Measurements from ENCODE around the gene RALGPS1.

RALGPS1 gene

DNA sequence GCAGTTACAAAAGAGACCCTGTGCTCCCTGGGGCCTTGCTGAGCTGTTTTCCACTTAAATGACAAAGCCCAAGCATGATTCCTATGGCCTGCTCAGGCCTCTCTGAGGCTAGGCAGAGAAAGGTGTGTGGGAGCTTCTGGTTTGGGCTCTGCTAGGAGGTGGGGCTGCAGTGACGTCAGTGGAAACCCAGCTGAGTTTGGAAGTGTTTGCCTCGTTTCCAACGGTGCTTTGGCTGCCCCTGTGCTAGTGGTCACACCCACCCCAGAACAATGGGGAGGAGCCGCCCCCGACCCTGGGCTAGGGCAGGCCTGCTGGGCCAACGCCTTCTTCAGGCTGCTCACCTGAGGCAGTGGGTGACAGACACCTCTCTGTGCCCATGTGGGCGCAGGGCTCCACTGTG lies 197.5 kb downstream of the RALGPS1 start:
- Histone ChIP-seq H3K36me3 (ENCODE audit: insufficient read depth, low read length) (no peaks in the 10 kb centered on the region), H3K4me1 (ENCODE audit: control insufficient read depth, insufficient read depth, low read length) (peaks cover 16% of the 10 kb centered on the region), H3K27me3 (ENCODE audit: control insufficient read depth, insufficient read depth, low read length) (no peaks in the 10 kb centered on the region), H3K9ac (ENCODE audit: low read depth, low read length) (no peak overlapping the region), H3K4me2 (ENCODE audit: low read length) (no peak overlapping the region), H3K4me3 (ENCODE audit: low read length) (no peak overlapping the region), H3K9me3 (replicated peaks; ENCODE audit: low read length) (no peaks in the 10 kb centered on the region)

DNA sequence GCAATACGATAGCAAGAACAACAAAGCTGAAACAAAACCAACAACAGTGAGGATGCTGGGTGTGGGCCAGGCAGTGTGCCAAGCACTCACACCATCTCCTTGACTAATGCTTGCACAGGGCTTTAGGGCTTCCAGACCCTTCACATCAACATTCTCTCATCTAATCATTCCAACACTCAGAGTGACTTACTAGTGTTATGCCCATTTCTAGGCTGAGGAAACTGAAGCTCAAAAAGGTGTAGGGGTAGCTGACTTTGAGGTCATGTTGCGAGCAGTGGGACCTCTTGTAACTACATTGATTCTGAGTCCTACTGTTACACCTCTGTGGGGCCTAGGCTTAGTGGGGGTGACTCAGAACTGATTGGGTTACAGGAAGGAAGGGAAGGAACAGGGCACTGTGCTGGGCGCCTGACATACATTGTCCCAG lies 198.2 kb downstream of the RALGPS1 start:
- Histone ChIP-seq H3K27me3 (ENCODE audit: control insufficient read depth, insufficient read depth, low read length) (no peaks in the 10 kb centered on the region), H3K9me3 (replicated peaks; ENCODE audit: low read length) (no peaks in the 10 kb centered on the region), H3K9ac (ENCODE audit: low read depth, low read length) (no peak overlapping the region), H3K4me1 (ENCODE audit: control insufficient read depth, insufficient read depth, low read length) (peaks cover 20% of the 10 kb centered on the region), H3K36me3 (ENCODE audit: insufficient read depth, low read length) (no peaks in the 10 kb centered on the region), H3K4me3 (ENCODE audit: low read length) (no peak overlapping the region), H3K4me2 (ENCODE audit: low read length) (no peak overlapping the region)

DNA sequence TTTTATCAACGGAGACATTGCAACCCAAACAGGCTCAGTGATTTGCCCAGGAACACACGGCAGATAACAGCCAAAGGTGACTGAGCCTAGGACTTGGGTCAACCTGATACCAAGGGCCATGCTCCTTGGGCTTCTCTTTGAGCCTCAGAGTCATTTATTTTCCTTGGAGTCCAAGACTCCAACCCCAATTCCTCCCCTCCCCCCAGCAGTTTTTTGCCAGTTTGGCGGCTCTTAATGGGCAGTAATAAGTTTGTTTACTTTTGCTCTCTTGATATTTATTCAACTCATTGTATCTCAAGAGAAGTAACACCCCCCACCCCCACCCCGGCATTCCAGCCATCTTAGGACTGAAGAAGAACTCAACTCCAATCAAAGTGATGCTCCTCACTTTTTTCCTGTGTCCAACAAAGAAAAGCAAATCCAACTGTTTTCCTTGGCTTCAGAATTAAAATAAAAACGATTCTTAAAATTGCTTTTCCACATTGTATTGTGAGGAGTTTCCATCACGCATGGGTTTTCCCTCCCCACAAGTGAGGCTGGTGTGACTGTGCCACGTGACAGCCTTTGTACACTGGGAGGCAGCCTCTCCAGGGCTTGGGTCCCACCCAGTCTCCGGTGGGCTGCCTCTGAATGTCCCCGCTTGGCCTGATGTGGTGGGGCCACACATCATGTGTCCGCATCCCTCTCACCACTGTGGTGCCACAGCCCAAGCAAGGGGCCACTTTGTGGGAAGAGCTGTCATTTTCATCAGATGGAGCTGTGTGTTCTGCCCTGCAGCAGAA lies 198.8 kb downstream of the RALGPS1 start:
- H3K36me3 ChIP-seq (ENCODE audit: insufficient read depth, low read length): no peaks in the 10 kb centered on the region
- no peak overlapping the region for H3K4me3 ChIP-seq (ENCODE audit: low read length)
- H3K27me3 ChIP-seq (ENCODE audit: control insufficient read depth, insufficient read depth, low read length): no peaks in the 10 kb centered on the region
- H3K9ac ChIP-seq (ENCODE audit: low read depth, low read length): no peak overlapping the region
- H3K4me1 ChIP-seq (ENCODE audit: control insufficient read depth, insufficient read depth, low read length): peaks cover 20% of the 10 kb centered on the region
- no peak overlapping the region for H3K4me2 ChIP-seq (ENCODE audit: low read length)
- no peaks in the 10 kb centered on the region for H3K9me3 ChIP-seq (replicated peaks; ENCODE audit: low read length)

DNA sequence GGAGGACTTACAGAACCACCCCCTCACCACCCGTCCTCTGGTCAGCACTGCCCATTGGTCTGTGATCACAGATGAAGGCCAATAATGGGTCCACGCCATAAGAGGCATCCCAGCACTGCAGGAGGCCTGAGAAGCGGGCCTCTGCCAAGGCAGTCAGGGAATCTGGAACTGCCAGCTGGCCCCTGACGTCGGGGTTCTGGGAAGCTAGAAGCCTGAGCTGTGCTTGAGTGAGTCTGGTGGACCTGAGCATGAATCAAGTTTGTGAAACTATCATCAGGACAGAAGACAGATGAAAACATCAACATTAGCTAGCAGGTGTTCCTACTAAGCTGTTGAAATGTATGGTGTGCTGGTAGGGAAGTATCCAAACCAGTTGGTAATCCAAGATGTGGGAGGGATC lies 200.0 kb downstream of the RALGPS1 start:
- no peak overlapping the region for H3K9ac ChIP-seq (ENCODE audit: low read depth, low read length)
- no peaks in the 10 kb centered on the region for H3K27me3 ChIP-seq (ENCODE audit: control insufficient read depth, insufficient read depth, low read length)
- H3K4me1 ChIP-seq (ENCODE audit: control insufficient read depth, insufficient read depth, low read length): peaks cover 20% of the 10 kb centered on the region
- H3K36me3 ChIP-seq (ENCODE audit: insufficient read depth, low read length): no peaks in the 10 kb centered on the region
- no peaks in the 10 kb centered on the region for H3K9me3 ChIP-seq (replicated peaks; ENCODE audit: low read length)
- H3K4me2 ChIP-seq (ENCODE audit: low read length): no peak overlapping the region
- no peak overlapping the region for H3K4me3 ChIP-seq (ENCODE audit: low read length)

DNA sequence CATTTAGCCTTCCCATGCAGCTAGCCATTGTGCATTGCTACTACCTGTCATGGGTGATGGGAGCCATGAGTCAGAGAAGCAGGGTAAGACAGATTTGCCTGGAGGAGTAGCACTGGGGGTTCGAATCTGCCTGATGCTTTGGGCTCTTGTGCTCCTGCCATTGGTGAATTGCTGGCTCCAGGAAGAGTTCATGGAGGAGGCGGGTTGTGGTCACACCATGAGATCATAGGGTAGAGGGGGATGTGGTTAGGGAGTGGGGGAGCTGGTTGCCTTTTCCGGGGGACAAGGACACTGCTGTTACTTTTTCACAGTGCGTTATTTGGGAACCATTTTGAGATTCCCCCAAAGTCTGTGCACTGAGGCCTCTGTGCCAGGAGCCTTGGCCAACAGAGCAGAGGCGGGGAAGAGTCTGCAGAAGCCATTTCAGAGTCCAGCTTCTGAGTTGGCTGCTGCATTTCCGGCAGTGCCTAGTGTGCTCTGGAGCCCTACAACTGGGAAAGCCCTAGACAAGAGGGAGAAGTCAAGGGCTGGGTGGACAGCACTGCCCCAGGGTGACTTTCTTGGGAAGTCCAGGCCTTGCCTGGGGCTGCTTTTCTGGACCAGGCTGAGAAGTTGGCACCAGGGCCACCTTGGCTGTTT lies 201.6 kb downstream of the RALGPS1 start:
- no peaks in the 10 kb centered on the region for H3K27me3 ChIP-seq (ENCODE audit: control insufficient read depth, insufficient read depth, low read length)
- H3K9me3 ChIP-seq (replicated peaks; ENCODE audit: low read length): no peaks in the 10 kb centered on the region
- no peaks in the 10 kb centered on the region for H3K36me3 ChIP-seq (ENCODE audit: insufficient read depth, low read length)
- no peak overlapping the region for H3K9ac ChIP-seq (ENCODE audit: low read depth, low read length)
- no peak overlapping the region for H3K4me3 ChIP-seq (ENCODE audit: low read length)
- no peak overlapping the region for H3K4me2 ChIP-seq (ENCODE audit: low read length)
- H3K4me1 ChIP-seq (ENCODE audit: control insufficient read depth, insufficient read depth, low read length): peaks cover 25% of the 10 kb centered on the region

DNA sequence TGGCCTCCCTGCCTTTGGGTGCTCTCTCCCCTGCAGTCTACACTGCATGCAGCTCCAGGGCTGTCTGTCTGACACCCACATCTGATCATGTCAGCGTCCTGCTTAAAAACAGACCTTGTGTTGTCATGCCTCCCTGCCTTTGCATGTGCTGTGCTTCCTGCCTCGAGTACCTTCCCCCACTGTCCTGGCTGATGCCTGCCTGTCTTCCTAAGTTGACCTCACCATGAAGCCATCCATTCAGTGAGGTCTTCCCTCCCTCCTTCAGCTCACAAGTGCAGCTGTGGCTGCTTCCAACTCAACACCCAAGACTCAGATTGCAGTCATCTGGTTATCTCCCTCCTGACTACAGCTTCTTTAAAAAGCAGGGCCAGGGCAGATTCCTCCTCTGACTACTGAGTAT lies 202.4 kb downstream of the RALGPS1 start:
- Histone ChIP-seq H3K4me2 (ENCODE audit: low read length) (no peak overlapping the region), H3K9ac (ENCODE audit: low read depth, low read length) (no peak overlapping the region), H3K4me3 (ENCODE audit: low read length) (no peak overlapping the region), H3K36me3 (ENCODE audit: insufficient read depth, low read length) (no peaks in the 10 kb centered on the region), H3K27me3 (ENCODE audit: control insufficient read depth, insufficient read depth, low read length) (no peaks in the 10 kb centered on the region), H3K9me3 (replicated peaks; ENCODE audit: low read length) (no peaks in the 10 kb centered on the region), H3K4me1 (ENCODE audit: control insufficient read depth, insufficient read depth, low read length) (peaks cover 33% of the 10 kb centered on the region)

DNA sequence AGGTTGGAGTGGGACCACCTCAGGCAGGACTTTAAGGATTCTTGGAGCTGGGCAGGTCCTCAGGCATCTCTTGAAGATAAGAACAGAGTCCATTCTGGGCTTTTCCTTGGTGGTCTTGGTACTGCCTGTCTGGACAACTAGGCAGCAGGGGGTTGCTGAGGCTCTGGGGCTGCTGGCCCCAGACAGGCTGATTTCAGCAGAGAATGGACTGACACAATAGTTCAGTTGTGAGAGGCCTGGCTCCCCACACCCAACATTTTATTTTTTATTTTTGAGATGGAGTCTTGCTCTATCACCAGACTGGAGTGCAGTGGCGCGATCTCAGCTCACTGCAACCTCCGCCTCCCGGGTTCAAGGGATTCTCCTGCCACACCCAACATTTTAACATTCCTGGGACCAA lies 203.2 kb downstream of the RALGPS1 start:
- Histone ChIP-seq H3K36me3 (ENCODE audit: insufficient read depth, low read length) (no peaks in the 10 kb centered on the region), H3K4me1 (ENCODE audit: control insufficient read depth, insufficient read depth, low read length) (peaks cover 38% of the 10 kb centered on the region), H3K27me3 (ENCODE audit: control insufficient read depth, insufficient read depth, low read length) (no peaks in the 10 kb centered on the region), H3K4me3 (ENCODE audit: low read length) (no peak overlapping the region), H3K4me2 (ENCODE audit: low read length) (no peak overlapping the region), H3K9ac (ENCODE audit: low read depth, low read length) (no peak overlapping the region), H3K9me3 (replicated peaks; ENCODE audit: low read length) (no peaks in the 10 kb centered on the region)

DNA sequence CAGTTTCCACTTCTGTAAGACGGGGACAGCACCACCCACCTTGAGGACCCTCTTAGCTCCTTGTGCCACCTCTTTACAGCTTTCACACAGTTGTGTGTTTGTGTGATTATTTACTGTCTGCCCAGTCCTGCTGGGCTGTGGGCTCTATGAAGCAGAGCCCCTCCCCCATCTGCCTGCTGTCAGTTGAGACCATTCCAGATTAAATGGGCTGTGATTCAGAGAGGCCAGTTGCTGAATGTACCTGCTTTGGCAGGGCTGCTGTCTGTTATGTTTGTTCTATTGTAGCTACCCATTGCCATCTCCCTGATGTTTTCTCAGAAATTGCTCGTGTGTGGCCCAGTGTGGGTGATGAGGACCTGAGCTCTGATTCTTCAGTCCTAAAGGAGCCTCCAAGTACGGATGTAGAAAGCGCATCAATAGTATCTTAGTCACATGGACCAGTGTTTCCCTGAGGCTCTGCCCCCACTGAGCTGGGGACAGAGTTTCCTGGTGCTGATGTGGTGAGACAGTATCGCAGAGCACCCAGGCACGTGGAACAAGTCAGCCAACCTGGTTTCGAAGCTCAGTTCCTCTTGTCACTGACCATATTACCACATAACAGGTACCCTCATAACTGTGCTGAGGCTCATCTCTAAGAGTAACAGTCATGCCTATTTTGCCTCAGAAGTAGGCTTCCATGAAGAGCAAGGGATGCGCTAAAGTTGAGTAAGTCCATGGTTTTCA lies 204.2 kb downstream of the RALGPS1 start:
- Histone ChIP-seq H3K36me3 (ENCODE audit: insufficient read depth, low read length) (no peaks in the 10 kb centered on the region), H3K4me1 (ENCODE audit: control insufficient read depth, insufficient read depth, low read length) (peaks cover 43% of the 10 kb centered on the region), H3K9ac (ENCODE audit: low read depth, low read length) (no peak overlapping the region), H3K4me3 (ENCODE audit: low read length) (no peak overlapping the region), H3K4me2 (ENCODE audit: low read length) (no peak overlapping the region), H3K9me3 (replicated peaks; ENCODE audit: low read length) (no peaks in the 10 kb centered on the region), H3K27me3 (ENCODE audit: control insufficient read depth, insufficient read depth, low read length) (no peaks in the 10 kb centered on the region)

DNA sequence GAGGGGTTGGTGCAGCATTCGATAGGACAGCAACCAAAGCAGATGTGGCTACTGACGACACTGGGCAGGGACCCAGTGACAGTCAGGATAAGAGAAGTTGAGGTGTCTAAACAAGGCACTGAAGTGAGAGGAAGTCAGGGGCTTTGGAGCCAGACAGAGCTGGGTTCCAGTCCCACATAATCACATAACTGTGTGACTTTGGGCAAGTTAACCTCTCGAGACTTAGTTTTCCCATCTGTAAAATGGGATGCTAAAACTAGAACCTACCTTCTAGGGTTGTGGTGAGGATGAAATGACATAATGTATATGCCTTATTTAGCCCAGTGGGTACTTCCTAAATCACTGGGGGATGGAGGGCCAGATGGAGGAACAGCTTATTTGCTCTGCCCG lies 204.7 kb downstream of the RALGPS1 start:
- H3K27me3 ChIP-seq (ENCODE audit: control insufficient read depth, insufficient read depth, low read length): no peaks in the 10 kb centered on the region
- H3K4me3 ChIP-seq (ENCODE audit: low read length): no peak overlapping the region
- H3K9me3 ChIP-seq (replicated peaks; ENCODE audit: low read length): no peaks in the 10 kb centered on the region
- peaks cover 43% of the 10 kb centered on the region for H3K4me1 ChIP-seq (ENCODE audit: control insufficient read depth, insufficient read depth, low read length)
- H3K9ac ChIP-seq (ENCODE audit: low read depth, low read length): no peak overlapping the region
- H3K36me3 ChIP-seq (ENCODE audit: insufficient read depth, low read length): no peaks in the 10 kb centered on the region
- no peak overlapping the region for H3K4me2 ChIP-seq (ENCODE audit: low read length)

DNA sequence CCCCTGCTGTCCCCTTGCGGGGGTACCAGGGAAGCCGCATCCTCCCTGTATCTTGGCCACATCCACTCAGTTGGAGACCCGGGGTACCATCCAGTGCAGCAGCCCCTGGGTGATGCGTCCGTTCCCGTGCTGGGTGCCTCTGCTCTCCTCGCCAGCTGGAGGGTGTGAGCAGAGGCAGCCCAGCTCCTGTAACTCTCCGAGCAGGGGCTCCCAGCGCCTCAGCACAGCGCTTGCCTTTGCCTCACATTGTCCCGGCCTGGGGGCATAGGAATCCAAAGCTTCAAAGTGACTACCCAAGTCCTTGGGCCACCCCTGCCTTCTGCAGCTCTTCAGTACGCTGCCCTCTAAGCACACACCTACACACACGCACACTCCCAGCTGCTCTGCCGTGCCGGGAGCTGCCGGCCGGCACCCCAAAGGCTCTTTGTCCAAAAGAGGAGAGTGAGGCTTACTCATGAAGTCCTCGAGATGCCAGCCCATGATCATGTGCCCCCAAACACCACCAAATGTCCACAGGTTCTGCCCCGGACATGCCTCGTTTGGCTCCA lies 207.1 kb downstream of the RALGPS1 start:
- peak overlapping the region; percentile 75 for H3K4me3 ChIP-seq (ENCODE audit: low read length)
- H3K27me3 ChIP-seq (ENCODE audit: control insufficient read depth, insufficient read depth, low read length): no peaks in the 10 kb centered on the region
- peaks cover 35% of the 10 kb centered on the region for H3K4me1 ChIP-seq (ENCODE audit: control insufficient read depth, insufficient read depth, low read length)
- peak overlapping the region; percentile 95 for H3K4me2 ChIP-seq (ENCODE audit: low read length)
- no peaks in the 10 kb centered on the region for H3K36me3 ChIP-seq (ENCODE audit: insufficient read depth, low read length)
- no peaks in the 10 kb centered on the region for H3K9me3 ChIP-seq (replicated peaks; ENCODE audit: low read length)
- peak overlapping the region; percentile 75 for H3K9ac ChIP-seq (ENCODE audit: low read depth, low read length)

DNA sequence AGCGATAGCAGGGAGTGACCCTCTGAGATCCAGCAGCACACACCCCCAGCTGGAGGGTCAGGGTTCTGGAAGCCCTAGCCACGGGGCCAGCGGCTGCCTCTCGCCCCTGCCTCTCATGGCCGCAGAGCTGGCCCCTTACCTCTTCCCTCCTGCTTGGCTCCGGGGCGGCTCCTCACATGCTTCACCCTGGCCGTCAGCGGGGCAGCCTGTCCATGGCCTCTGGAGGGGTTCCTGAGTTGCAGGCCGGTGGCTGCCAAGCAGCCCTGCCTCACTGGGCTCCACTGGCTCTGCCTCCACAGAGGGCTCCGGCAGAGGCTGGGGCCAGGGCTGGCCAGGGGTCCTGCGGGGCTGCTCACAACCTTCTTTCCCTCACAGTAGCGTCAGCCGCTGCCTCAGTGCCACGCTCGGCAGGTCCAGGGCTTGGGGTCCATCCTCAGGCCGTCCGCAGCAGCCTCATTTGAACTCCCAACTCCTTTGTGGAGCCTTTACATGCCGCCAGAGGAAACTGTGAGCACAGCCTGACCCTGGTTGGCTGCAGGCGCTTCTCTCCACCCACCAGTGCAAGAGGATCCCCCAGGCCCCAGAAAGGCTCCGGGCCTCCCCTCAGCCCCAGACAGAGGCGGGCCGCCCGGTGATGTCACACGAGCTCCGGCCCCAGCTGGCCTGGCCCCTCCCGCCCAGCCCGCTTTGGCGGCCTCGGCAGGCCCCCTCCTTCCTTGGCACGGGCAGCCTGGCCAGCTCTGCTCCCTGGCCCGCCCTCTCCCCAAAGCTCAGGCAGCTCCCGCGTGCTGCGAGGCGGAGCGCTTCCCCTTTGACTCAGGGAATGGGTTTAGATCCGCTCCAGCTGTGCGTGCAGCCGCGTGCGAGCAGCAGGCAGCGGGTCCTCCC lies 207.8 kb downstream of the RALGPS1 start, which contains the start of gene ANGPTL2:
TSS of gene ANGPTL2 (minus strand) at position 460 of the 888 bp plus-strand sequence. CDS start 13,904 bp downstream, outside the sequence.
- no peaks in the 10 kb centered on the region for H3K27me3 ChIP-seq (ENCODE audit: control insufficient read depth, insufficient read depth, low read length)
- no peaks in the 10 kb centered on the region for H3K9me3 ChIP-seq (replicated peaks; ENCODE audit: low read length)
- no peaks in the 10 kb centered on the region for H3K36me3 ChIP-seq (ENCODE audit: insufficient read depth, low read length)
- peaks cover 28% of the 10 kb centered on the region for H3K4me1 ChIP-seq (ENCODE audit: control insufficient read depth, insufficient read depth, low read length)
- peak within 1 kb of the TSS; percentile 95 for H3K4me2 ChIP-seq (ENCODE audit: low read length)
- peak within 1 kb of the TSS; percentile 75 for H3K9ac ChIP-seq (ENCODE audit: low read depth, low read length)
- H3K4me3 ChIP-seq (ENCODE audit: low read length): peak within 1 kb of the TSS; percentile 75
